ENCODE measurements around the gene DKKL1.

GRCh38 chr19:49343123-49343522 is 20.6 kb upstream of the DKKL1 start:
- TF ChIP-seq CTCF (IDR thresholded peaks at IDR 0.05) (no peak), TEAD4 (CRISPR knock-in tag; IDR thresholded peaks at IDR 0.05) (no peak), ATF3 (CRISPR knock-in tag; conservative IDR thresholded peaks at IDR 0.05) (no peak), ZNF121 (CRISPR knock-in tag; IDR thresholded peaks at IDR 0.05) (no peak), NFYB (CRISPR knock-in tag; conservative IDR thresholded peaks at IDR 0.05; ENCODE audit: low read depth) (no peak), GTF2I (CRISPR knock-in tag; conservative IDR thresholded peaks at IDR 0.05) (no peak), USF1 (CRISPR knock-in tag; IDR thresholded peaks at IDR 0.05) (no peak), CREB1 (CRISPR knock-in tag; IDR thresholded peaks at IDR 0.05) (no peak), ZBTB43 (CRISPR knock-in tag; IDR thresholded peaks at IDR 0.05) (no peak)
